ENCODE results near the gene PRPF4. TPM values are rescaled to one million over a fixed set of nuclear protein-coding genes. Genes with fewer than 3 reads are reported as not detected.

PRPF4 gene
- total and polyA plus RNA-seq, 9 of the 15 experiments (the other 6 are each of a cell fraction or from before 2014, with no cell fraction given), result 25.8 to 66.0 (median 39.8) TPM

DNA sequence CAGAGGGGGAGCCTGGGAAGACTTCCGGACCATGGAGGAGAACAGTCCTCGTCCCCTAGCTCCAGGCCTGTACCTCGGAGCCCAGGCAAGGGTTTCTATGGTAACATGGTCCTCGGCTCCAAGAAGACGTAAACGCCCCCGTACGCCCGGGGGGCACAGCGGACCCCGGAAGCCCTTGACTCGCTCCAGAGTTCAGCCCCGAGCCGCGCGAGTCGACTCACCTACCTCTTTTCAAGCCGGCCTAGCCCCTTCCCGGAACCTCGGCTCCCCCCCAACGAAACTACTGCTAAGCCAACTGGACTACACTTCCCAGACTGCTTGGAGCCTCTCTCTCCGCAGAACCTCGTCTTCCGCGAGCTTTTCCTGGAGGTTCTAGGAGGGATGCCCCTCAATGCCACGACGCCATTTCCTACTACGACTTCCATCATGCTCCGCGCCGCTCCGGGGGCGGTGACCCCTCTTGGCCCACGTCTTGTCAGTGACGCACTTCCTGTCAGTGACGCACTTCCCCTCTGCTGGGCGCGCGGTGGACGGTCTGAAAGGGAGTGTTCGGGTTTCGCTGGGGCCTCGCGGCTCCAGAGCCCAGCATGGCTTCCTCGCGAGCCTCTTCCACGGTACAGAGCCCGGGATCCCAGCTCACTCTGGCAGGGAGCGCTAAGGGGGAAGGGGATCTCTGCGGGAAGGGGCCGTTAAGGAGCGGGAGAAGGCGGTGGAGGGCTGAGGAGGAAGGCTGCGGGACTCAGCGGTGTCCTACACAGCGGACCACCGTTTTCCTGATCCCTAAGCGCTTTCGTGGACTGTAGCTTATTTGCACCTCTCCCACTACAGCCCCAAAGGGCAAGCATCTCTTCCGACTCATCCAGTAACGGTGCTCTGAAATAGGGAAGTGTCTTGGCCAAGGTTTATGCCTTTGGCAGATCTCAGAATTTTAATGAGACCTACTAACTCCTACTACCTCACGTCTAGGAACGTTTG lies at the start of gene PRPF4, which contains the start of gene CDC26 (continued):
- TF ChIP-seq, protein P1, sequence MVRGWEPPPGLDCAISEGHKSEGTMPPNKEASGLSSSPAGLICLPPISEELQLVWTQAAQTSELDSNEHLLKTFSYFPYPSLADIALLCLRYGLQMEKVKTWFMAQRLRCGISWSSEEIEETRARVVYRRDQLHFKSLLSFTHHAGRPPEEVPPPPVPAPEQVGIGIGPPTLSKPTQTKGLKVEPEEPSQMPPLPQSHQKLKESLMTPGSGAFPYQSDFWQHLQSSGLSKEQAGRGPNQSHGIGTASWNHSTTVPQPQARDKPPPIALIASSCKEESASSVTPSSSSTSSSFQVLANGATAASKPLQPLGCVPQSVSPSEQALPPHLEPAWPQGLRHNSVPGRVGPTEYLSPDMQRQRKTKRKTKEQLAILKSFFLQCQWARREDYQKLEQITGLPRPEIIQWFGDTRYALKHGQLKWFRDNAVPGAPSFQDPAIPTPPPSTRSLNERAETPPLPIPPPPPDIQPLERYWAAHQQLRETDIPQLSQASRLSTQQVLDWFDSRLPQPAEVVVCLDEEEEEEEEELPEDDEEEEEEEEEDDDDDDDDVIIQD (CRISPR knock-in tag; IDR thresholded peaks at IDR 0.05), result no peak
- TF ChIP-seq JUN (IDR thresholded peaks at IDR 0.05; ENCODE audit: borderline replicate concordance, low read depth, low read length), result peak; percentile 54; the same call in 1 of the 2 replicates
- TF ChIP-seq JUN (CRISPR knock-in tag; IDR thresholded peaks at IDR 0.05; ENCODE audit: borderline replicate concordance), result no peak
- peak in 1 of 2 experiments; percentile 39; a peak in 1 of 4 replicates for TF ChIP-seq RCOR1 (IDR thresholded peaks at IDR 0.05; ENCODE audit: borderline replicate concordance in 1 of 2, low read depth in 2 of 2, low read length in 2 of 2)
- no peak for TF ChIP-seq CUX1 (CRISPR knock-in tag; IDR thresholded peaks at IDR 0.05)
- TF ChIP-seq EP400 (IDR thresholded peaks at IDR 0.05), result peak; percentile 96
- TF ChIP-seq FUS (optimal IDR thresholded peaks at IDR 0.05; ENCODE audit: low read depth, low read length), result no peak
- no peak for TF ChIP-seq RBM34 (IDR thresholded peaks at IDR 0.05; ENCODE audit: borderline replicate concordance, insufficient read depth, low read length)
- TF ChIP-seq, protein P2, sequence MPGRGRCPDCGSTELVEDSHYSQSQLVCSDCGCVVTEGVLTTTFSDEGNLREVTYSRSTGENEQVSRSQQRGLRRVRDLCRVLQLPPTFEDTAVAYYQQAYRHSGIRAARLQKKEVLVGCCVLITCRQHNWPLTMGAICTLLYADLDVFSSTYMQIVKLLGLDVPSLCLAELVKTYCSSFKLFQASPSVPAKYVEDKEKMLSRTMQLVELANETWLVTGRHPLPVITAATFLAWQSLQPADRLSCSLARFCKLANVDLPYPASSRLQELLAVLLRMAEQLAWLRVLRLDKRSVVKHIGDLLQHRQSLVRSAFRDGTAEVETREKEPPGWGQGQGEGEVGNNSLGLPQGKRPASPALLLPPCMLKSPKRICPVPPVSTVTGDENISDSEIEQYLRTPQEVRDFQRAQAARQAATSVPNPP (IDR thresholded peaks at IDR 0.05; ENCODE audit: borderline replicate concordance, insufficient read depth, insufficient read length), result no peak
- TF ChIP-seq ZNF699 (CRISPR knock-in tag; IDR thresholded peaks at IDR 0.05; ENCODE audit: insufficient replicate concordance), result no peak
- TF ChIP-seq ZNF146 (CRISPR knock-in tag; IDR thresholded peaks at IDR 0.05; ENCODE audit: unreplicated experiment), result no peak
- peak; percentile 65; the same call in 1 of the 2 replicates for TF ChIP-seq L3MBTL2 (IDR thresholded peaks at IDR 0.05)
- TF ChIP-seq, protein P3, sequence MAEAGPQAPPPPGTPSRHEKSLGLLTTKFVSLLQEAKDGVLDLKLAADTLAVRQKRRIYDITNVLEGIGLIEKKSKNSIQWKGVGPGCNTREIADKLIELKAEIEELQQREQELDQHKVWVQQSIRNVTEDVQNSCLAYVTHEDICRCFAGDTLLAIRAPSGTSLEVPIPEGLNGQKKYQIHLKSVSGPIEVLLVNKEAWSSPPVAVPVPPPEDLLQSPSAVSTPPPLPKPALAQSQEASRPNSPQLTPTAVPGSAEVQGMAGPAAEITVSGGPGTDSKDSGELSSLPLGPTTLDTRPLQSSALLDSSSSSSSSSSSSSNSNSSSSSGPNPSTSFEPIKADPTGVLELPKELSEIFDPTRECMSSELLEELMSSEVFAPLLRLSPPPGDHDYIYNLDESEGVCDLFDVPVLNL (CRISPR knock-in tag; IDR thresholded peaks at IDR 0.05; ENCODE audit: low read depth), result peak; percentile 45; the same call in 1 of the 2 replicates
- TF ChIP-seq ELF1 (tag; IDR thresholded peaks at IDR 0.05), result peak; percentile 91

All from K562 (cell line).